SH-SY5Y (cell line): ENCODE data around the gene CRY1.

Experiments used
- GATA2 ChIP-seq: IDR thresholded peaks from 2 replicates; pipeline ENCODE4 v1.6.1; 2011; ENCODE audit warnings: mild to moderate bottlenecking, low read depth, low read length
- GATA3 ChIP-seq: IDR thresholded peaks from 2 replicates; pipeline ENCODE4 v1.6.1; 2011; ENCODE audit warnings: low read depth, mild to moderate bottlenecking, low read length, moderate library complexity

- TF ChIP-seq GATA2 (no peak), GATA3 (no peak)
Observed at GRCh38 chr12:106997916-106998315, 95.4 kb downstream of the CRY1 start.
